Activated CD8-positive, alpha-beta memory T cell treated with anti-CD3 and anti-CD28 coated beads for 36 hours (primary cell): ENCODE data around the gene HLA-DMB. TPM values are rescaled to one million over a fixed set of nuclear protein-coding genes. Genes with fewer than 3 reads are reported as not detected.

Experiments used
- CTCF ChIA-PET: fragments of 350-600 bp; sonication (Branson Sonifier 250); formaldehyde crosslinking; loops from one replicate; lab custom pipeline; 2021; ENCODE audit warnings: antibody characterized with exemption; lab: Charles Lee
- POLR2A ChIA-PET: fragments of 350-600 bp; sonication (Branson Sonifier 250); formaldehyde crosslinking; loops from one replicate; lab custom pipeline; 2021; ENCODE audit warnings: antibody characterized with exemption; lab: Charles Lee
- total RNA-seq, 2 experiments: library from RNA; stranded (reverse); gene quantifications; one replicate each; pipeline ENCODE4 v1.2.3, GENCODE V29; 2021

Gene HLA-DMB
- total RNA-seq, 2 experiments from 2014 or later, result 2.2 to 2.6 TPM

DNA sequence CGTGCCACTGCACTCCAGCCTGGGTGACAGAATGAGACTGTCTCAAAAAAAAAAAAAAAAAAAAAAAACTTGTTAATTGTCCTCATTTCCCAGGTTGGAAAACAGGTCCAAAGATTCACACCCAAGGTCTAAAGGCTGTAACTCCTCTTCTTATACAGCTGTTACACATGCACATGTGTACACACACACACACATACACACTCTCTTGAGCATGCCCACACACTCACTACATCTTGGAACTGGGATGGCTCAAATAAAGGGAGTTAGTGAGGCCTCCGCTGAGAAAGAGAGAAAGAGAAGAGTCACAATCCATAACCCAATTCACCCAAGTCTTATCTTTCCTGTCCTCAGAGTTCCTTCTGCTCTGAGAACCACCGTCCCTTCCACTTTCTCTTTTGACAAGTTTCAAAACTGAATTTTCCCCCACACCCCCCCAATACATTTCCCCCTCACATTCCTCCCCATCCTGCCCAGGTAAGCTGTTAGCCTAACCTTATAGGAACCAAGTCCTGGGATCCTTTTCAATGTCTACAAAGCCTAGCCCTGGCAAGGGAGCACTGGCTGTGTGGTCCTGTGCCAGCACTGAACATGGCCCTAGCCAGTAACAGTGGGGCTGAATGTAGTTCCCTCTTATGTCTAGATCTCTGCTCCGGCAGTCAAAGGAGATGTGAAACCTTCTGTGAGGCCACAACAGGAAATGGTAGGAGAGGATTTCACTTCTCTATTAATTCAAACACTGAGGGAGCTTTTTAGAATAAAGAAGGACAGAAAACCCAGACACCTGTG lies 3.2 kb upstream of the HLA-DMB start:
- CTCF ChIA-PET, result interaction anchor here (0.7 to 3.6 kb wide), 7 partner anchors 9 to 303 kb away, joined by 3 to 16 read pairs (median 10); partner anchors contain the start of gene HLA-DMA
- POLR2A ChIA-PET, result interaction anchor here (0.8 kb wide), 1 partner anchor 28 kb away, joined by 4 read pairs; no protein-coding TSS in a partner anchor

DNA sequence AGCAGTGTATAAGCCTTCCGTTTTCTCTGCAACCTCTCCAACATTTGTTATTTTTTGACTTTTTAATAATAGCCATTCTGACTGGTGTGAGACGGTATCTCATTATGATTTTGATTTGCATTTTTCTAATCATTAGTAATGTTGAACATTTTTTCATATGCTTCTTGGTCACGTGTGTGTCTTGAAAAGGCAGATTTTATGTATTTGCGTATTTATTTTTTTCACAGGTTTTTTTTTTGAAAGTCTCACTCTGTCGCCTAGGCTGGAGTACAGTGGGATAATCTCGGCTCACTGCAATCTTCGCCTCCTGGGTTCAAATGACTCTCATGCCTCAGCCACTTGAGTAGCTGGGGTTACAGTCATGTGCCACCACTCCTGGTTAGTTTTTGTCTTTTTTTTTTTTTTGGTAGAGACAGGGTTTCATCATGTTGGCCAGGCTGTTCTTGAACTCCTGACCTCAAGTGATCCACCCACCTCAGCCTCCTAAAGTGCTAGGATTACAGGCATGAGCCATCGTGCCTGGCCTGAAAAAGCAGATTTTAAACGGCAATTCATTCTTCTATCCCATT lies 1.8 kb upstream of the HLA-DMB start:
- ChIA-PET POLR2A (interaction anchor here (0.6 to 2.9 kb wide), 4 partner anchors 29 to 266 kb away, joined by 3 to 22 read pairs (median 4); partner anchors contain the start of gene RING1), CTCF (interaction anchor here (0.8 to 3.6 kb wide), 8 partner anchors 9 to 58 kb away, joined by 3 to 16 read pairs (median 8); partner anchors contain the start of gene HLA-DMA)

DNA sequence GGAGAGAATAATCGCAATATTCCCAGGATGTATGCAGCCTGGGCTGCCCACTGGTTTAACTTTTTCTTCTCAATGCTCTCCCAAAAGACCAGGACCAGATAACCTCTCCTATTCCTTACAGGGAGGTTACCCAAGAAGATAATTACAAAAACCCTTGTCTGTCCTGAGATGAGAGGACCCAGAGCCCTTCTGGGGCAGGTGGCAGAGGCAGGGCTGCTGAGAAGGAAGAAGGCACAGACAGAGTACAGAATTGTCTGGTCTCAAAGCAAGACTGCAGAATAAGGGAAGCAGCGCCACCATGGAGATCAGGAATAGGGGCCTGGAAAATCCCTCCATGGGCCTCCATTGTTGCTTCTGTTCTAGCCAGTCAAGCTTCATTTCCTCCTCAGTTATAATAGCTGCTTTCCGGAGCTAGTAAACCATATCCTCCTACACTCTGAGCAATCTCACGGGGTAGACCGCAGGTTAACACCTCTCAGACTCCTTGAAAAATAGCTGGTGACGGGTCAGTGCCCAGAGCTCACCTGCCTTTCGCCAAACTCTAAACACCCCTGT lies 463 bp upstream of the HLA-DMB start:
- POLR2A ChIA-PET, result interaction anchor here (0.6 to 2.9 kb wide), 5 partner anchors 26 to 47 kb away, joined by 3 to 22 read pairs (median 4); no protein-coding TSS in a partner anchor
- CTCF ChIA-PET, result interaction anchor here (1.1 to 3.0 kb wide), 6 partner anchors 11 to 47 kb away, joined by 4 to 19 read pairs (median 9); partner anchors contain the start of gene HLA-DMA

DNA sequence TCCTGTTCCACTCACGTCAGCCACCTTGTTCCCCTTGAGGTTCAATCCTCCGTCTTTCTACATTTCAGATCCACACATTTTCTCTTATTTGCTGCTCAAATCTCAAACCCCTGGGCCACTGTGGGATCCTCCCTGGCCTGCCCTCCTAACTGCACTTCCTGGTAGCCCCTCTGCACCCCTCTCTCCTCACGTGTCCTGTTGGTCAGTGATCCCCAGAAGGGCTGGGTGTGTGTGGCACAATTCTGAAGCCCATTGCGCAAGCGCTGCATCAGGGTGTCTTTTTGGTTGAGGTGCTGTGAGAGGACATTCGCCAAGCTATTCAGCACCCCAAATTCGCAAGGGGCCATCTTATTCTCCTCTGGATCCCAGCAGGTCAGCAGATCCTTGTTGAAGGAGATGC lies 2.3 kb downstream of the HLA-DMB start:
- ChIA-PET CTCF (interaction anchor here (0.6 to 2.6 kb wide), 4 partner anchors 34 to 513 kb away, joined by 3 to 14 read pairs (median 3); no protein-coding TSS in a partner anchor), POLR2A (interaction anchor here (0.7 kb wide), 1 partner anchor 33 kb away, joined by 3 read pairs; no protein-coding TSS in a partner anchor)

DNA sequence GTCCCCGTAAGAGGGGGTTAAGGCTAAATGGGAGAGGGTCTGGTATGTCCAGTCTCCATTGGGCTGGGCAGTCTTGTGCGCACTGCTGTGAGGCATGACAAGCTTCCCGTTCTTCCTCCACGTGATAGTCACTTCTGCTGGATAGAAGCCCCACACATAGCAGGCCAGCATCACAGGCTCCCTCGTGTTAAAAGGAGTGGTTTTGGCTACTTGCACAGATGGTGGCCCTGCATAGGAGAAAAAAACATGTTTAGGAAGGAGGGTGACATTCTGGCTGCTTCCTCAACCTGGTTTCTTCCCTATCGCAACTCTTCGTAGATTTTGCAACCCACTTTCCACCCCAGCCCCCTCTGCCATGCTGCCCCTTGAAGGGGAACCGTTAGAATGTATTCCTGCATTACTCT lies 3.6 kb downstream of the HLA-DMB start:
- POLR2A ChIA-PET, result no interaction called here
- CTCF ChIA-PET, result interaction anchor here (0.9 to 1.7 kb wide), 2 partner anchors 16 to 35 kb away, joined by 3 read pairs; partner anchors contain the start of gene HLA-DMA

DNA sequence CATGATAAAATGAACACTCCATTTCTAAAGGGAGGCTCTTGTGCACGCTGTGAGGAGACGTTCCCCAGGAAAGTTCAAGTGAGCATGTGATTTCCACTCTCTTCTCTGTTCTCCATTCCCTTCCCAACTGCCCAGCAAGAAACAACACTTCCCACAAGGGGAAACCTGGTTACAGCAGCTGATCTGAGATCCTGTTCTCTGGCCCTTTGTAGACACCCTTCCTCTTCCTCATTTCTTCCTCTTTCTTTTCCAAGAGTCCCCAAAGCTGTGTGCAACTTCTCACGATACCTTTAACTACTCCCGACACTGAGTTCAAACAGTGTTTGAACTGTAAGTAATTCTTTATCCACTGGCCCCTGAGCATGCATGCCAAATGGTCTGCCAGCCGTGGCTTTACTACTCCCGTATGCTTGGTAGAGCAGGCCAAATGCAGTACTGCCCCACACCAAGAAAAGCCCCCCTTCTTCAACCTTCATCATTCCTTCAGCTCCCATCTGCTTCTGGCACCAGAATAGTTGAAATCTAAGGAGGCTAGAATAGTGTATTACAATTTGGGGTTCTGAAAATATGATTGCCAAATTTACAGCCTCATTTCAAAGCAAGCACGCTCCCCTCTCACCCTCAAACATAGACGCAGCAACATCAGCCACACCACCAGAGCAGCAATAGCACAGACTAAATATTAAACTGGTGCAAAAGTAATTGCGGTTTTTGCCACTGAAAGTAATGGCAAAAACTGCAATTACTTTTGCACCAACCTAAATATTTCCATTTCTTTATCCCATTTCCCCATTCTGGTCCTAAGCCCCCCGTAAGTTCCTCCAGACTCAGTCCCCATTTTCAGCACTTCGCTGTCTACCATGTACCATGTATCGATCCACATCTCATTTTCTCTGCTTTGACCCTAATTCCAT lies 4.3 kb downstream of the HLA-DMB start:
- POLR2A ChIA-PET, result no interaction called here

DNA sequence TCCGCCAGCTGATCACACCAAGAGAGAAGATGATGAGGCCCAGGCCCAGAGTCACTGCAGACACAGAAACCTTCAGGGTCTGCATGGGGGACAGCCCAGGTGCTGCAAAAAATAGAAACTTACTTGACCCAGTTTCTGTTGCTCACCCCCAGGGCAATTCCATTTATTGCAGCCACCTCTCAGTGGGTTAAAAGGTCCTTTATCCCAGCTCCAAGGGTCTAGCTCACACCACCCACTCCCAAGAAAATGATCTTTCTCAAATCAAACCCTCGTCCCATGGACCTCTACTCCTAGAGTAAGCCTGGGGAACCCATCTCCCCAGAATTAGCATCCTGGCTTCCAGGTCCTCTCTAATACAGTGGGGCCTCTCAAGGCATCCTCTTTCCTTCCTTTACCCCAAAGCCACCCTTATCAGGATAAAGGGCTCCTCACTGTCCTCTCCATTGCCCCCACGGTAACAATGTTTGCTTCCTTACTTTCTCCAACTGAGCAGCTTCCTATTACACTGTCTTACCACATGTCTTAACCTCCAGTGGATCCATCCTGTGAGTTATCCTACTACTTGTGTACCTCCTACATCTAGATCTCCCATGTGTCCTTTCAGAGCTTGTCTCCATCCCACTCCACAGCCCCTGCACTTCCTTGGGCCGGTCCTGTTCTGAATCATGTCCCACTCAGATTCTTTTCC lies 5.1 kb downstream of the HLA-DMB start:
- CTCF ChIA-PET, result interaction anchor here (1.4 to 6.6 kb wide), 2 partner anchors 47 to 50 kb away, joined by 5 to 90 read pairs; no protein-coding TSS in a partner anchor
- POLR2A ChIA-PET, result no interaction called here

More for the DNA sequence above, 4.3 kb downstream of the HLA-DMB start:
- CTCF ChIA-PET, result interaction anchor here (1.4 to 6.6 kb wide), 2 partner anchors 46 to 50 kb away, joined by 5 to 90 read pairs; no protein-coding TSS in a partner anchor

DNA sequence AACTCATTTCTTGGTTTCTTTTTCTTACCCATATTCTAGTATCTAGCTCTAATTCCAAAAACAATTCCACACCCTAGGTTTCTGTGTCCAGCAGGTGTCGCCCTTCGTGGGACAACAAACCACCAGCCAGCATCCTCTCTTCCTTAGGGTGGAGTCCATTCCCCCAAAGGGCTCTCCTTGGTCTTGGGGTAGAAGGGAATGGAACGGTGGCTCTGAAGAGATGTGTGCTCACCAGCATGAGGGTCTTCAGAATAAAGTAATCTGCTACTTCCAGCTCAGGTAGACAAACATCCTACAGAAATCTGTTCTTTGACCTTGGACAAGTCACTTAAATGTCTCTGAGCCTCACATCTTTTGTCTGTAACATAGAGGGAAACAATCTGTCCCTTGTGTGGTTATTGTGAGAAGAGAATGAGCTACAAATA lies 7.2 kb downstream of the HLA-DMB start:
- ChIA-PET CTCF (interaction anchor here (0.6 to 6.6 kb wide), 20 partner anchors 8 to 55 kb away, joined by 3 to 90 read pairs (median 6); partner anchors contain the start of genes BRD2 and HLA-DMA), POLR2A (interaction anchor here (1.4 to 1.6 kb wide), 2 partner anchors 38 to 51 kb away, joined by 6 to 7 read pairs; no protein-coding TSS in a partner anchor)

DNA sequence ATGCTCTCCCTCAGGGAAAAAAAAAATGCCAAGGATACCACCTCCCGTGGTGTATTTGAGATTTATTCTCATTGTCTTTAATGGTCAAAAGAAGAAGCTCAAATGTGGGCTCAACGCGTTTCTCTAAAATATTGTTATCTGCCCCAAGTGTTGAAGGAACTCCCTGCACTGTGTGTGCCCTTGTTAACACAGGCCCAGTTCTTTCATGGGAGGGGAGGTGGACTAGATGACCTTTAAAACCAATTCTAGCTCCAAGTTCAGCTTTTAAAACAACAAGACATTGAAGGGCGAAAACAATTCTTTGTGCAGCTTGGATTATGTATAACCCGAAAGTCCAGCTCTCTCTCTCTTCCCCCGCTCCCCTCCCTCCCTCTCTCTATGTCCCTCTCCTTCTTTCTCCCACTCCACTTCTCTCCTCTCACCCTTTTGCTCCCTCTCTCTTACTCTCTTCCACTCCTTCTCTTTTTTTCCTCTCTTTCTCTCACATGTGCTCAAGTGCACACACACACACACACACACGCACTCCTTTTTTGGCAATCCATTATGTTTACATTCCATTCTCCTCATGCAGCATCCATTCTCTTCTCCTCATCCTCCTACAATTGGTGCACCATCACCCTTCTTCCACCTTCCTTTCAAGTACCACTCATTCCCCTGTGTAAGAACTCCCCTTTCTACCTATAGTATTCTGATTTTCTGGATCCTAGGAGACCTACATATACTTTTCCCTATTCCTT lies 8.5 kb downstream of the HLA-DMB start:
- ChIA-PET CTCF (interaction anchor here (1.2 to 6.6 kb wide), 9 partner anchors 10 to 164 kb away, joined by 3 to 90 read pairs (median 8); partner anchors contain the start of gene HLA-DMA), POLR2A (no interaction called here)

DNA sequence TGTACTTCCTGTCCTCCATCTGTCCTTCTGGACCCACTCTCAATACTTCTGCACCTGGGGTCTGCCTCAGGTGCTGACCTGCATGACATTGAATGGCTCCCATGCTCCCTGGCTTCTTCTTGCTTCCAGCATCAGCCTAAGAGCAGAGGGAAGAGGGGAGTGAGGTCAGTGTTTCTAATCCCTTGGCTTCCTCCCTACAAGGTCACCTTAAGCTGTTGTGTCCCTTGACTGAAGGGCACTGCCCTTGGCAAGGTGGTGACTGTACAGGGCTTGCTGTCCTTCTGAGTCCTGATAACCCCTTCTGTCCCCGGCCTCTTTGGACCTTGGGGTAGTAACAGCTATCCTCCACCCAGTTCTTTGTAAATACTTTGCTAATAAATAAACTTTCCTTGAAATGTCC lies 9.6 kb downstream of the HLA-DMB start:
- POLR2A ChIA-PET, result no interaction called here
- CTCF ChIA-PET, result interaction anchor here (1.2 to 6.6 kb wide), 3 partner anchors 23 to 166 kb away, joined by 3 to 90 read pairs (median 3); no protein-coding TSS in a partner anchor

DNA sequence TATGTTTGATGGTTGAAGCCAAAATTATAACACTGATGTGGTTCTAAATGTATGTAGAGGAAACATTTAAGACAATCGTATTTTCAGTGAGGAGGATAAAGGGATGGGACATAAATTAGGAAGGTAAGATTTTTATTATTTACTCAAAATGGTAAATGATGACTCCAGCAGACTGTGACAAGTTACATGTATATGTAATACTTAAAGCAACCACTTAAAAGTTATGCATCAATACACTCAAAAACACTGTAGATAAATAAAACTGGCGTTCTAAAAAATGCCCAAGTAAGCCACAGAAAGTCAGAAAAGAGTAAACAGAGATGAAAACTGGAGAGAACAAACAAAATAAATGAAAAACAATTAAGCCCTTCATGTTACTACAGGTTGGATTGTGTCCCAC lies 18.7 kb downstream of the HLA-DMB start:
- ChIA-PET POLR2A (no interaction called here), CTCF (interaction anchor here (1.6 kb wide), 1 partner anchor 11 kb away, joined by 3 read pairs; no protein-coding TSS in a partner anchor)

DNA sequence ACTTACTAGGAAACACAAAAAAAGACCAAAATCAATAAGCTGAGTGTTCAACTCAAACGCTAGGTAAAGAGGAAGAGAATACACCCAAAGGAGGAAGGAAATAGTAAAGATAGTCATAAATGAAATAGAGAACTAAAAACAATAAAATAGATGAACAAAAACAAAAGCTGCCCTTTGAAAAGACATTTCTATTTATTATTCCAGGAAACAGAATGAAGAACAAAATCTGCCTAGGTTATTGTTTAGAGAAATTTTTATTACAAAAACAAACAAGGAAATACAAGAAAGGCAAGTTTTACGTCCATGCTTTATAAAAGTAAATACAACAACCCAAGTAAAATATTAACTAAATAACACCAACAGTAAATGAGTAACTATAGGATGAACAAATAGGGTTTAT lies 20.1 kb downstream of the HLA-DMB start:
- POLR2A ChIA-PET, result no interaction called here
- CTCF ChIA-PET, result no interaction called here

DNA sequence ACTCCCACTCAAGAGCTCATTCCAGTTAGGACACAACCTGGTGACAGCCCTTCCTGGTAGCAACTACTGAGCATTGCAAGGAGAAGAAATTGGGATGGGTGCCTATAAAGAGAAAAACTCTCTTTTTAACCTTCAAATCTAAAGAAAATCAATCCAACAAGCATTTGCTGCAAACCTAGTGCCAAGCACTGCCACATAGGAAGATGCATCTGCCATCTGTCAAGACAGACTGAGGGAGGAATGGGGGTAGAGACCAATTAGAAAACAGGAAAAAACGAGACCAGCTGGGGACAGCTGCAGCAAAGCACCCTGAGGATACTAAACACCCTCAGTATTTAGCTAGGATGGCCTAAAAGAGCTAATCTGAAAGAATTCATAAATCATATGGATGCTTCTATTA lies 27.9 kb downstream of the HLA-DMB start:
- ChIA-PET POLR2A (no interaction called here), CTCF (interaction anchor here (1.4 to 1.8 kb wide), 3 partner anchors 20 to 71 kb away, joined by 4 to 8 read pairs (median 5); no protein-coding TSS in a partner anchor)

DNA sequence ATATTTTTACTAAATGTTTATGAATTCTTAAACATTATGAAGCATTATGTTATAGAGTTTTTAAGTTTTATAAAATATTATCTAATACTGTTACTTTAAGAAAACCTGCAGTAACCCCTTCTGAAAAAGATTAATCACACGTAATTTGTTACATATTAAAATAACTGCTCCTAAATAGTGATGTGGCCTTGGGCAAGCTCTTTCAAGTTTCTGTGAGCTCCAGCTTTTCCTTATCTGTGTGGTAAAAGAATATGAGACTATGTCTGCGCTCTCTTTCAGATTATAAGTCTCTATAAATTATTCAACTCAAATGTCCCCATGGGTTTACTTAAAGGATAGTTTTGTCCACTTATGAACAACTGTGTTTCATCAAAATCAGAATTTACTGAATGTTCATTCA lies 31.9 kb downstream of the HLA-DMB start:
- CTCF ChIA-PET, result no interaction called here

DNA sequence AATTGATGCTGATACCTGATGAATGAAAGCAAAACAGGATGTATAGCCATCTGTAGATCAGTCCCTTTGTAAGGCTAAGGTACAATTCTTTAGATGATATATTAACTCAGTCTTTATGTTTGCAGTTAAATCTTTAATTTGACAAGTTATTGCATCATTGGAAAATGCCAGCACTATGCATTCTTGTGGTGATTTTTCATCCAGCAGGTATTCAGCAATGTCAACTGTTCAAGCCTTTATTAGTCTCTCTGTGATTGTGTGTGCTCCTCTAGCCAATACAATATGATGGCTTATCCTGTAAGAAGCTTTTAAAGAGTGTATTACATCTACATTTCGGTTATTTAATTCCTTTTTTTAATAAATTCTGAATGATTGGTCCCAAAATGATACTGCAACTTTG lies 34.3 kb downstream of the HLA-DMB start:
- ChIA-PET CTCF (interaction anchor here (1.0 kb wide), 1 partner anchor 53 kb away, joined by 3 read pairs; the partner anchor contains the start of gene TAP1), POLR2A (no interaction called here)

More for the DNA sequence above, 31.9 kb downstream of the HLA-DMB start:
- POLR2A ChIA-PET, result no interaction called here

DNA sequence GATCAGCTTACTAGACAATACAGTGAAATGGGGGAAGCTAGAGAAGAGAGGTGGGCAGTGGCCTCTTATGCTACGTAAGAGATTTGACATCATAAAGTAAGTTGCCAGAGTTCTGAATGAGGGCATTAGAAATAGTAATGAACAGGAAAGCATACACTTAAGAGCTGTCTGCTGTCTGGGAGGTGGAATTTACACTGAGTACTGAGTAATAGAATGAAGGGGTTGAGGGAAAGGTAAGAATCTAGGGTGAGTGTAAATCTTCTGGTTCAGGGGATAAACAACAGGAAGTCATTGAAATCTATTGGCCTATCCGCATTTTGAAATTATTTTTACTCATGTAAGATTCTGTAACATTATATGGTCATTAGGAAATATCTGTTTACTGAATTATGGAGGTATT lies 35.8 kb downstream of the HLA-DMB start:
- POLR2A ChIA-PET, result no interaction called here

More for the DNA sequence above, 35.8 kb downstream of the HLA-DMB start:
- CTCF ChIA-PET, result interaction anchor here (1.0 to 1.9 kb wide), 4 partner anchors 20 to 79 kb away, joined by 3 to 6 read pairs (median 4); partner anchors contain the start of gene TAP2
